H1 (cell line): Measurements from ENCODE around the gene RAB29. TPM values are rescaled to one million over a fixed set of nuclear protein-coding genes. Genes with fewer than 3 reads are reported as not detected.
"Not testable (repeated sequence)": the region's sequence is repeated elsewhere in the genome, so short reads cannot be mapped to it uniquely, and the experiment has no call there.

ENCODE experiments used
- CTCF ChIA-PET: fragments of 300-600 bp; sonication (Branson Sonifier 250); formaldehyde crosslinking; loops from one replicate; lab custom pipeline; 2021; ENCODE audit not compliant: partially characterized antibody; lab: Charles Lee
- POLR2A ChIA-PET: fragments of 300-600 bp; sonication (Branson Sonifier 250); formaldehyde crosslinking; loops from one replicate; lab custom pipeline; 2021; ENCODE audit warnings: inconsistent platforms; ENCODE audit not compliant: partially characterized antibody; lab: Charles Lee
- DNase-seq, 2 experiments: peaks; one replicate each; pipeline versions ENCODE4 v3.0.0 to v3.0.0-alpha.2; 2010 to 2022; ENCODE audit warnings: low spot score in 2 of 2, low read depth in 1 of 2, mixed read lengths in 1 of 2
- FAIRE-seq: peaks from 2 replicates; lab custom pipeline; 2011; peaks lifted over from hg19 to GRCh38; lab: Jason Lieb, UNC
- H2AFZ ChIP-seq: 2 replicates; pipeline ENCODE4 v1.8.1; 2012; ENCODE audit warnings: low read length, inconsistent platforms
- H2AK5ac ChIP-seq: 2 replicates; pipeline ENCODE4 v1.6.1; 2013; ENCODE audit warnings: low read depth, low read length
- H2BK120ac ChIP-seq: replicated peaks from 2 replicates; pipeline ENCODE3; 2013; ENCODE audit warnings: low read depth, low read length, inconsistent platforms
- H2BK12ac ChIP-seq: 2 replicates; pipeline ENCODE4 v1.6.1; 2013; ENCODE audit warnings: low read depth, low read length
- H2BK15ac ChIP-seq: 2 replicates; pipeline ENCODE4 v1.6.1; 2013; ENCODE audit warnings: low read length
- H2BK20ac ChIP-seq: 2 replicates; pipeline ENCODE4 v1.6.1; 2013; ENCODE audit warnings: low read length
- H2BK5ac ChIP-seq: 2 replicates; pipeline ENCODE4 v1.6.1; 2013; ENCODE audit warnings: low read depth, low read length
- H3K14ac ChIP-seq: 2 replicates; pipeline ENCODE4 v1.6.1; 2013; ENCODE audit warnings: inconsistent platforms; ENCODE audit not compliant: insufficient read length
- H3K18ac ChIP-seq: 2 replicates; pipeline ENCODE4 v1.6.1; 2013; ENCODE audit warnings: low read length; ENCODE audit errors: extremely low read depth
- H3K23ac ChIP-seq: 2 replicates; pipeline ENCODE4 v1.6.1; 2013; ENCODE audit warnings: inconsistent platforms; ENCODE audit not compliant: insufficient read length
- H3K23me2 ChIP-seq: 2 replicates; pipeline ENCODE4 v1.6.1; 2013; ENCODE audit warnings: low read depth, low read length
- H3K27ac ChIP-seq: 2 replicates; pipeline ENCODE4 v1.6.1; 2011; ENCODE audit warnings: low read depth, low read length, inconsistent platforms
- H3K27me3 ChIP-seq, 4 experiments: replicated peaks in 1 of 4; 1 replicate in 1 of 4; 2 replicates in 3 of 4; pipeline versions ENCODE4 v1.6.1 to v1.8.1; 2011 to 2013; ENCODE audit warnings: low read length in 3 of 4, mild to moderate bottlenecking in 3 of 4, inconsistent platforms in 2 of 4, mixed read lengths in 2 of 4, moderate library complexity in 1 of 4; ENCODE audit not compliant: control insufficient read depth in 3 of 4, insufficient read depth in 3 of 4; ENCODE audit errors: extremely low read depth in 1 of 4
- H3K36me3 ChIP-seq, 4 experiments: 2 replicates each; pipeline versions ENCODE4 v1.6.1 to v1.8.1; 2011 to 2013; ENCODE audit warnings: mild to moderate bottlenecking in 4 of 4, low read length in 3 of 4, moderate library complexity in 2 of 4, control low read depth in 1 of 4, inconsistent platforms in 1 of 4; ENCODE audit not compliant: insufficient read depth in 4 of 4, control insufficient read depth in 2 of 4
- H3K4ac ChIP-seq: replicated peaks from 2 replicates; pipeline ENCODE3; 2013; ENCODE audit warnings: low read length, low read depth, mixed read lengths, inconsistent platforms; ENCODE audit not compliant: insufficient read length
- H3K4me1 ChIP-seq, 4 experiments: replicated peaks in 1 of 4; 1 replicate in 1 of 4; 2 replicates in 3 of 4; pipeline versions ENCODE4 v1.6.1 to v1.8.1; 2011 to 2013; ENCODE audit warnings: low read length in 3 of 4, inconsistent platforms in 2 of 4, mixed read lengths in 1 of 4; ENCODE audit not compliant: insufficient read depth in 4 of 4, control insufficient read depth in 3 of 4
- H3K4me2 ChIP-seq, 2 experiments: 2 replicates each; pipeline versions ENCODE4 v1.6.1 to v1.8.1; 2011 to 2013; ENCODE audit warnings: low read depth in 2 of 2, low read length in 2 of 2, control low read depth in 1 of 2, inconsistent platforms in 1 of 2, mild to moderate bottlenecking in 1 of 2; ENCODE audit not compliant: insufficient read depth in 1 of 2
- H3K4me3 ChIP-seq, 4 experiments: fragments of 200-600, 300-600 bp in 1 of 4; sonication (generic), shearing (Covaris generic), sonication (Bioruptor Twin) in 1 of 4; 2 replicates each; pipeline versions ENCODE4 v1.5.1 to v1.8.1; 2011 to 2016; ENCODE audit warnings: low read length in 4 of 4, low read depth in 3 of 4, control low read depth in 2 of 4, inconsistent platforms in 2 of 4, mild to moderate bottlenecking in 2 of 4, mixed read lengths in 1 of 4, moderate library complexity in 1 of 4; ENCODE audit not compliant: insufficient read depth in 2 of 4; ENCODE audit errors: extremely low read depth in 1 of 4
- H3K56ac ChIP-seq: replicated peaks from 2 replicates; pipeline ENCODE3; 2013; ENCODE audit warnings: low read depth, mild to moderate bottlenecking, mixed read lengths, low read length, inconsistent platforms; ENCODE audit not compliant: insufficient read length
- H3K79me1 ChIP-seq: 2 replicates; pipeline ENCODE4 v1.6.1; 2013; ENCODE audit warnings: low read depth, low read length, control low read depth
- H3K79me2 ChIP-seq, 2 experiments: 2 replicates each; pipeline versions ENCODE4 v1.6.1 to v1.8.1; 2012 to 2013; ENCODE audit warnings: low read length in 2 of 2, mild to moderate bottlenecking in 2 of 2, inconsistent platforms in 1 of 2; ENCODE audit not compliant: insufficient read depth in 2 of 2, control insufficient read depth in 1 of 2
- H3K9ac ChIP-seq, 4 experiments: replicated peaks in 1 of 4; 1 replicate in 1 of 4; 2 replicates in 3 of 4; pipeline versions ENCODE4 v1.6.1 to v1.8.1; 2011 to 2013; ENCODE audit warnings: low read depth in 3 of 4, low read length in 3 of 4, control low read depth in 2 of 4, mild to moderate bottlenecking in 2 of 4, moderate library complexity in 2 of 4, inconsistent platforms in 1 of 4; ENCODE audit errors: extremely low read depth in 1 of 4
- H3K9me3 ChIP-seq, 2 experiments: 2 replicates each; pipeline versions ENCODE4 v1.6.1 to v1.8.1; 2012 to 2013; ENCODE audit warnings: mild to moderate bottlenecking in 2 of 2, moderate library complexity in 2 of 2, control low read depth in 1 of 2, inconsistent platforms in 1 of 2, low read depth in 1 of 2, low read length in 1 of 2, mixed read lengths in 1 of 2; ENCODE audit not compliant: insufficient read depth in 2 of 2
- H4K20me1 ChIP-seq, 2 experiments: replicated peaks in 1 of 2; 2 replicates each; pipeline versions ENCODE3 to v1.8.1; 2011 to 2013; ENCODE audit warnings: inconsistent platforms in 2 of 2, low read length in 2 of 2, mild to moderate bottlenecking in 1 of 2; ENCODE audit not compliant: insufficient read depth in 2 of 2, control insufficient read depth in 1 of 2
- H4K5ac ChIP-seq: 2 replicates; pipeline ENCODE4 v1.6.1; 2013; ENCODE audit warnings: low read length, low read depth, mixed read lengths, inconsistent platforms; ENCODE audit not compliant: insufficient read length
- H4K8ac ChIP-seq: 2 replicates; pipeline ENCODE4 v1.8.0; 2013; ENCODE audit warnings: mild to moderate bottlenecking, moderate library complexity, low read length, inconsistent platforms; ENCODE audit not compliant: insufficient read depth; ENCODE audit errors: extremely low read depth
- H4K91ac ChIP-seq: replicated peaks from 2 replicates; pipeline ENCODE3; 2013; ENCODE audit warnings: low read length, mixed read lengths, inconsistent platforms; ENCODE audit not compliant: insufficient read length
- POLR2A ChIP-seq, 2 experiments: IDR thresholded peaks; 1 replicate in 1 of 2; 2 replicates in 1 of 2; pipeline ENCODE4 v1.6.1; 2011; ENCODE audit warnings: low read depth in 2 of 2, low read length in 2 of 2, mild to moderate bottlenecking in 2 of 2; ENCODE audit errors: control extremely low read depth in 1 of 2
- WGBS, 2 experiments: shearing (Covaris generic) in 1 of 2; methylation state at CpG; one replicate each; pipeline versions ENCODE4 v1.1.6 to v1.1.7; 2013 to 2015; ENCODE audit warnings: low lambda C conversion rate in 2 of 2, mixed read lengths in 2 of 2, inconsistent platforms in 1 of 2, low coverage in 1 of 2, missing lambda C conversion rate in 1 of 2; ENCODE audit not compliant: insufficient replicate concordance in 2 of 2, insufficient coverage in 1 of 2, insufficient read length in 1 of 2; ENCODE audit errors: extremely low coverage in 1 of 2, missing lambda C conversion rate in 1 of 2; 5-methylcytosine and 5-hydroxymethylcytosine counted together
- polyA plus RNA-seq, 7 experiments: library from polyadenylated mRNA; depleted of rRNA in 3 of 7; stranded (reverse) in 5 of 7; unstranded in 2 of 7; fragments of >200 nt in 5 of 7; fragments of 200-250 nt in 2 of 7; gene quantifications; 1 replicate in 5 of 7; 2 replicates in 1 of 7; 4 replicates in 1 of 7; pipeline versions ENCODE4 v1.2.1 to v1.2.3, GENCODE V29; 2011 to 2013; ENCODE audit warnings: missing spikeins in 2 of 7, mixed read lengths in 2 of 7
- total RNA-seq: library from RNA; stranded (reverse); fragmentation: NEBNext Ultra II Directional; extraction: Animal tissue kit (Norgen Biotek cat#: 25700); gene quantifications from 2 replicates; pipeline ENCODE4 v1.2.1, GENCODE V29; 2021
- TF ChIP-seq, protein P1 (sequence below): IDR thresholded peaks from 2 replicates; pipeline ENCODE4 v1.6.1; 2012; ENCODE audit warnings: low read length, inconsistent platforms

Gene RAB29
- total and polyA plus RNA-seq, 2 of the 8 experiments (the other 6 are each of a cell fraction or from before 2014, with no cell fraction given) = 10.1 to 17.3 TPM

- TF ChIP-seq, protein P1, sequence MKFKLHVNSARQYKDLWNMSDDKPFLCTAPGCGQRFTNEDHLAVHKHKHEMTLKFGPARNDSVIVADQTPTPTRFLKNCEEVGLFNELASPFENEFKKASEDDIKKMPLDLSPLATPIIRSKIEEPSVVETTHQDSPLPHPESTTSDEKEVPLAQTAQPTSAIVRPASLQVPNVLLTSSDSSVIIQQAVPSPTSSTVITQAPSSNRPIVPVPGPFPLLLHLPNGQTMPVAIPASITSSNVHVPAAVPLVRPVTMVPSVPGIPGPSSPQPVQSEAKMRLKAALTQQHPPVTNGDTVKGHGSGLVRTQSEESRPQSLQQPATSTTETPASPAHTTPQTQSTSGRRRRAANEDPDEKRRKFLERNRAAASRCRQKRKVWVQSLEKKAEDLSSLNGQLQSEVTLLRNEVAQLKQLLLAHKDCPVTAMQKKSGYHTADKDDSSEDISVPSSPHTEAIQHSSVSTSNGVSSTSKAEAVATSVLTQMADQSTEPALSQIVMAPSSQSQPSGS = no peak
- no peak for TF ChIP-seq POLR2A (IDR thresholded peaks at IDR 0.05; ENCODE audit: control extremely low read depth in 1 of 2, low read depth in 2 of 2, low read length in 2 of 2)
These were observed 48.9 kb upstream of the RAB29 start (continued) for GRCh38 chr1:205824180-205824579.

DNA sequence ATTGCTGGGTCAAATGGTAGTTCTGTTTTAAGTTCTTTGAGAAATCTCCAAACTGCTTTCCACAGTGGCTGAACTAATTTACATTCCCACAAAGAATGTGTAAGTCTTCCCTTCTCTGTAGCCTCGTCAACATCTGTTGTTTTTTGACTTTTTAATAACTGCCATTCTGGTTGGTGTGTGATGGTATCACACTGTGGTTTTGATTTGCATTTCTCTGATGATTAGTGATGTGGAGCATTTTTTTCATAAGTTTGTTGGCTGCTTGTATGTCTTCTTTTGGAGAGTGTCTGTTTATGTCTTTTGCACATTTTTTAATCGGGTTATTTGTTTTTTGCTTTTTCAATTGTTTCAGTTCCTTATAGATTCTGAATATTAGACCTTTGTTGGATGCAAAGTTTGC lies 48.0 kb upstream of the RAB29 start:
- H4K8ac ChIP-seq, H3K79me2 ChIP-seq, H2AFZ ChIP-seq, H3K9ac ChIP-seq, H4K91ac ChIP-seq, H3K23ac ChIP-seq, H3K14ac ChIP-seq, H2BK15ac ChIP-seq, H3K36me3 ChIP-seq, POLR2A ChIA-PET, H3K18ac ChIP-seq, H3K27ac ChIP-seq, H3K4me3 ChIP-seq, CTCF ChIA-PET, H2BK5ac ChIP-seq, H3K79me1 ChIP-seq, H2BK120ac ChIP-seq, H3K23me2 ChIP-seq, DNase-seq, H3K9me3 ChIP-seq, FAIRE-seq, H3K56ac ChIP-seq, H3K4ac ChIP-seq, H2BK12ac ChIP-seq, H2BK20ac ChIP-seq, H3K4me2 ChIP-seq, H4K20me1 ChIP-seq, H2AK5ac ChIP-seq, H3K27me3 ChIP-seq, H4K5ac ChIP-seq: not testable (repeated sequence)
- WGBS, 2 experiments = 97% methylated on average over 2 of the region's 2 CpGs; no CpG with 5 or more reads in 1 of the 2 experiments
- peaks cover 0 to 12% (median 2%) of the 10 kb centered on the region in 4 experiments; a peak in 4 of 7 replicates for H3K4me1 ChIP-seq
